OCI-LY1 (cell line): ENCODE measurements around the gene TMEM167B.
"Not testable (repeated sequence)": the region's sequence is repeated elsewhere in the genome, so short reads cannot be mapped to it uniquely, and the experiment has no call there.

Experiments used
- H2AFZ ChIP-seq: fragments of 200-600 bp; sonication (generic), shearing (Covaris generic); 2 replicates; pipeline ENCODE4 v1.6.0; 2014; ENCODE audit warnings: antibody characterized with exemption, mild to moderate bottlenecking, low read length
- H3F3A ChIP-seq: fragments of 200-600 bp; sonication (generic), shearing (Covaris generic); 2 replicates; pipeline ENCODE4 v1.6.0; 2014; ENCODE audit warnings: mild to moderate bottlenecking, antibody characterized with exemption, low read length, moderate library complexity; ENCODE audit not compliant: insufficient read depth
- H3K27ac ChIP-seq: fragments of 200-600 bp; sonication (generic); 2 replicates; pipeline ENCODE4 v1.5.1; 2014; ENCODE audit warnings: low read length, mixed run types, mild to moderate bottlenecking, low read depth; ENCODE audit not compliant: poor library complexity, severe bottlenecking
- H3K27me3 ChIP-seq: fragments of 200-600 bp; sonication (generic); 2 replicates; pipeline ENCODE4 v1.6.0; 2014; ENCODE audit warnings: antibody characterized with exemption, mild to moderate bottlenecking, low read length, moderate library complexity; ENCODE audit not compliant: insufficient read depth
- H3K36me3 ChIP-seq: fragments of 200-600 bp; sonication (generic); 2 replicates; pipeline ENCODE4 v1.6.1; 2014; ENCODE audit warnings: mild to moderate bottlenecking, antibody characterized with exemption, low read length, moderate library complexity, mixed read lengths; ENCODE audit not compliant: insufficient read depth
- H3K4me1 ChIP-seq: fragments of 200-600 bp; sonication (generic); 2 replicates; pipeline ENCODE4 v1.5.1; 2014; ENCODE audit warnings: mild to moderate bottlenecking, low read length, moderate library complexity; ENCODE audit not compliant: insufficient read depth, severe bottlenecking
- H3K4me2 ChIP-seq: fragments of 200-600 bp; sonication (generic), shearing (Covaris generic); 2 replicates; pipeline ENCODE4 v1.6.1; 2014; ENCODE audit warnings: low read length
- H3K4me3 ChIP-seq: fragments of 200-600 bp; sonication (generic); 2 replicates; pipeline ENCODE4 v1.5.1; 2014; ENCODE audit warnings: low read length, low read depth, mild to moderate bottlenecking, mixed read lengths; ENCODE audit not compliant: poor library complexity, severe bottlenecking
- H3K79me2 ChIP-seq: fragments of 200-600 bp; shearing (Covaris generic); 2 replicates; pipeline ENCODE4 v1.6.1; 2016; ENCODE audit warnings: mixed run types, low read length, mixed read lengths; ENCODE audit not compliant: insufficient read depth
- H3K9ac ChIP-seq: fragments of 200-600 bp; sonication (generic), shearing (Covaris generic); 2 replicates; pipeline ENCODE4 v1.6.1; 2014; ENCODE audit warnings: mild to moderate bottlenecking, low read length, mixed read lengths
- H3K9me2 ChIP-seq: fragments of 200-600 bp; sonication (generic), shearing (Covaris generic); 2 replicates; pipeline ENCODE4 v1.6.1; 2014; ENCODE audit warnings: low read depth, mild to moderate bottlenecking, low read length, mixed read lengths
- H3K9me3 ChIP-seq: fragments of 200-600 bp; shearing (Covaris generic); 2 replicates; pipeline ENCODE4 v1.6.1; 2014; ENCODE audit warnings: low read length, mixed read lengths
- H4K20me1 ChIP-seq: fragments of 200-600 bp; sonication (generic), shearing (Covaris generic); 2 replicates; pipeline ENCODE4 v1.6.0; 2016; ENCODE audit warnings: mild to moderate bottlenecking, low read length; ENCODE audit not compliant: insufficient read depth
- CTCF ChIP-seq: fragments of 200-600 bp; sonication (generic), shearing (Covaris generic); IDR thresholded peaks from 2 replicates; pipeline ENCODE4 v1.5.1; 2017; ENCODE audit warnings: mild to moderate bottlenecking, antibody characterized with exemption, low read length, moderate library complexity, mixed read lengths
- EZH2 ChIP-seq: fragments of 200-600 bp; sonication (generic), shearing (Covaris generic); IDR thresholded peaks from 2 replicates; pipeline ENCODE4 v1.8.0; 2017; ENCODE audit warnings: borderline replicate concordance, mixed run types, mild to moderate bottlenecking, antibody characterized with exemption, low read length, moderate library complexity, mixed read lengths

TMEM167B gene

GRCh38 chr1:109138358-109138757 is 47.8 kb downstream of the TMEM167B start:
- Histone ChIP-seq H3K4me1 (peaks cover 23% of the 10 kb centered on the region), H4K20me1 (no peaks in the 10 kb centered on the region), H3K9me2 (no peaks in the 10 kb centered on the region), H3K36me3 (peaks cover 5% of the 10 kb centered on the region; the same call in 1 of the 2 replicates), H2AFZ (no peak overlapping the region), H3K27me3 (no peaks in the 10 kb centered on the region), H3K9me3 (no peaks in the 10 kb centered on the region), H3K27ac (peak overlapping the region; percentile 10), H3F3A (no peaks in the 10 kb centered on the region), H3K4me2 (no peak overlapping the region), H3K79me2 (no peaks in the 10 kb centered on the region), H3K9ac (no peak overlapping the region), H3K4me3 (no peak overlapping the region)
- TF ChIP-seq CTCF = no peak
- no peak for TF ChIP-seq EZH2

GRCh38 chr1:109140392-109140791 is 49.8 kb downstream of the TMEM167B start:
- no peaks in the 10 kb centered on the region for H3K27me3 ChIP-seq
- no peaks in the 10 kb centered on the region for H3K79me2 ChIP-seq
- no peak overlapping the region for H2AFZ ChIP-seq
- no peaks in the 10 kb centered on the region for H3F3A ChIP-seq
- H3K4me1 ChIP-seq = peaks cover 3% of the 10 kb centered on the region
- no peak overlapping the region for H3K4me3 ChIP-seq
- H3K27ac ChIP-seq = no peak overlapping the region
- H3K9me3 ChIP-seq = no peaks in the 10 kb centered on the region
- peaks cover 5% of the 10 kb centered on the region; the same call in 1 of the 2 replicates for H3K36me3 ChIP-seq
- TF ChIP-seq CTCF (no peak), EZH2 (no peak)
- no peak overlapping the region for H3K9ac ChIP-seq
- H4K20me1 ChIP-seq = no peaks in the 10 kb centered on the region
- no peaks in the 10 kb centered on the region for H3K9me2 ChIP-seq
- H3K4me2 ChIP-seq = no peak overlapping the region

GRCh38 chr1:109142260-109142659 is 51.7 kb downstream of the TMEM167B start:
- no peaks in the 10 kb centered on the region for H3F3A ChIP-seq
- H3K36me3 ChIP-seq = peaks cover 5% of the 10 kb centered on the region; the same call in 1 of the 2 replicates
- no peak overlapping the region for H3K9ac ChIP-seq
- H3K4me2 ChIP-seq = no peak overlapping the region
- TF ChIP-seq CTCF (no peak), EZH2 (no peak)
- H3K4me3 ChIP-seq = no peak overlapping the region
- H3K27me3 ChIP-seq = no peaks in the 10 kb centered on the region
- no peaks in the 10 kb centered on the region for H3K9me3 ChIP-seq
- no peaks in the 10 kb centered on the region for H3K79me2 ChIP-seq
- H3K27ac ChIP-seq = no peak overlapping the region
- no peak overlapping the region for H2AFZ ChIP-seq
- H3K4me1 ChIP-seq = no peaks in the 10 kb centered on the region
- H4K20me1 ChIP-seq = no peaks in the 10 kb centered on the region
- no peaks in the 10 kb centered on the region for H3K9me2 ChIP-seq

GRCh38 chr1:109142725-109143124 is 52.2 kb downstream of the TMEM167B start:
- not testable (repeated sequence) for H3F3A ChIP-seq, H3K9ac ChIP-seq, H3K27ac ChIP-seq

More at GRCh38 chr1:109142725-109143124, 52.2 kb downstream of the TMEM167B start:
- H3K9me3 ChIP-seq, H2AFZ ChIP-seq, H3K4me1 ChIP-seq, H3K36me3 ChIP-seq, H3K27me3 ChIP-seq, H3K79me2 ChIP-seq, H3K9me2 ChIP-seq, H3K4me3 ChIP-seq, H4K20me1 ChIP-seq, H3K4me2 ChIP-seq: not testable (repeated sequence)
